Skin epidermis (tissue), 12 donors: Measurements from ENCODE around the gene ELAVL3.

ENCODE experiments used
- H3K27ac ChIP-seq, 21 experiments: fragments of 200-600 bp; sonication (generic) in 11 of 21; one replicate each; pipeline ENCODE4 v1.5.0; 2020; ENCODE audit warnings: mild to moderate bottlenecking in 3 of 21, inconsistent platforms in 2 of 21, moderate library complexity in 2 of 21
- H3K4me3 ChIP-seq, 7 experiments: fragments of 200-600 bp; sonication (generic) in 2 of 7; one replicate each; pipeline ENCODE4 v1.5.0; 2020; ENCODE audit warnings: inconsistent platforms in 2 of 7, mild to moderate bottlenecking in 2 of 7, moderate library complexity in 1 of 7

ELAVL3 gene

DNA sequence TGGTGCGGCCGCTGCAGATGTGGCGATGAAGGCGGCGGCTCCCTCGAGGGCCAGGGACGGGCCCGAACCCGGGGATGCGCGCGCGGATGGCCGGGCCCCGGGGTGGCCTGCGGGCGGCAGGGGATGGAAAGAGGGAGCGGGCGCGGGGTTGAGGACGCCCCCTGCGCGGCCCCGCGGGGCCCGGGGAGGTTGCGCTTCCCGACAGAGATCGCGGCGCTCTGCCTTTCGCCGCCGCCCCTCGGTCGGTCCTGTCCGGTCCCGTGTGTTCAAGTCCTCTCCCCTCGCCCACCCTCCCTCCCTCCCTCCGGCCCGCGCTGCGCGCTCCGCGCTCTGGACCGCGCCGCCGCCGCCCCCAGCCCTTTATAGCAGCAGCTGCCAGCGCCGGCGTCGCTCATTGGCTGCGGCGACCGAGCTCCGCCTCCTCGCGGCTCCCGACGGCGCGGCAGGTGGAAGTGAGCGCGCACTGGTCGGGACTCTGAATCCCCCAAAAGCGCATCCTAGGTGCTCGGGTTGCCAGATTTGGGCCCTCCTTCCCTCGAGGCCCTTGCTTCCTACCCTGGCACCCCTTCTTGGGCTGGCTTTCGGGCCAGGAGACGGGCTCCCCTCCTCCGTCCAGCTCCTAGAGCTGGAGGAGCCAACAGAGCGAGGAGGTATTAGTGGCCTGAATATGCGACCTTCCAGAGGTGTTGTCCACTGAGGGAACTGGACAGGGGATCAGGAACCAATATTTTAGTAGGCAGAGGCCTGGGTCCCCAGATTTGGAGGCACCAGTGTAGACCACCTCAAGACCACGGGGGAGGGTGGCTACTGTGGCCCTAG lies at the start of gene ELAVL3:
Gene ELAVL3, minus strand, starts transcription at position 332 of the 819 bp plus-strand sequence. CDS start 438 bp downstream, outside the sequence.
- H3K4me3 ChIP-seq: peak within 1 kb of the TSS in 1 of 7 experiments; percentile 32
- H3K27ac ChIP-seq: no peak within 1 kb of the TSS

DNA sequence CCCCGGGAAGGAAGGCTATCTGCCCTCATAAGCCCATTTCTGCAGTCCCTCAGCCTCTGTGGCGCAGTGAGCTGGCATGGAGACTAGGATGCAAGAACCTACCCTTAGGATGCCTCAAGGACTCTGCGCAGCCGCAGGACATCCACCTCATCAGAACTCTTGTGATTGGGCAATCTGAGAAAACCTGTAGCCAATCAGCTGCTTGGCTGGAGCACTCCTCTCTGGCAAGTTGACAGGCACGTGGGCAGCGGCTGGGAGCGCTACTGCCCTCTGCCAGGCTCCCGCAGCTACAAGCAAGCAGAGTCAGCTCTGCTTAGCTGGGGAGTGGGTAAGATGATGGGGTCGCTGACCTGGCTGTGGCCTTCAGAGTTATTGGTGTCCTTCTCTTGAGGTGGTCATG lies 49.6 kb upstream of the ELAVL3 start:
- H3K4me3 ChIP-seq: no peak overlapping the region
- no peak overlapping the region for H3K27ac ChIP-seq

DNA sequence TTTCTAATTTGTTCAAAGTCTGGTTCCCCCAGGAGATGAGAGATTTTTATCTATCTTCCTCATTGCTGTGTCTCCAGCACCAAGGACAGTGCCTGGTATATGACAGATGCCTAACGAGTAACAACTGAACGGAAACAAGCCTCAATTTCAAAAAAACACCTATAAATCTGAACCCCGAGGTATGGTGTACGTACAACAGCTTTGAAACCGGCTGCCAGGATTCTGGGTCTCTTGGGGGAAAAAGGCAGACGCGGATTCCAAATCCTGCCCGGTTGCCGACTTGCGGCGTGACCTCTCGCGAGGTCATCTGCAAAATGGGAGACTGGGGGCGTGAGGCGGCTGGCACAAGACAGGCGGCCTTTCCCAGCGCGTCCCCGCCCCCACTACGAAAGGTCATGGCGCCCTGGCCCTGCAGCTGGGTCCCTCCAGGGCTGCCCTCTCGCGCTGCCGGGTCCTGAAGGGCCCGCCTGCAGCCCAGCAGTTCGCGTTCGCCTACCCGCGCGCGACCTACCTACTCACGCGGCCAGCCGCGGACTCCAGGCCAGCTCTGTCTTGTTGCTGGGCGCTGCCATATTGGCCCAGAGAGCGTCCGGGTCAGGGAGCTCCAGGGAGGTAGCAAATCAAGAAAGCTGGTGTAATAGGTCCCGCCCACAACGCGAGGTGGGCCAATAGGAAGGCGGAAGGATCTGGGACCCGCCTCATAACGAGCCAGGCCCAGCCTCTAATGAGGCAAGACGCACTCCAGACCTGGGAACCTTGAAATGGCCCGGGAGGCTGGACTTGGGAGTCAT lies 47.9 kb upstream of the ELAVL3 start, which contains the start of gene ECSIT:
Gene ECSIT, minus strand, starts transcription at position 584 of the 791 bp plus-strand sequence. CDS start 9,964 bp downstream, outside the sequence.
- Histone ChIP-seq H3K4me3 (peak within 1 kb of the TSS; percentile 64 to 88 (median 83)), H3K27ac (peak within 1 kb of the TSS; percentile 4 to 93 (median 87))

DNA sequence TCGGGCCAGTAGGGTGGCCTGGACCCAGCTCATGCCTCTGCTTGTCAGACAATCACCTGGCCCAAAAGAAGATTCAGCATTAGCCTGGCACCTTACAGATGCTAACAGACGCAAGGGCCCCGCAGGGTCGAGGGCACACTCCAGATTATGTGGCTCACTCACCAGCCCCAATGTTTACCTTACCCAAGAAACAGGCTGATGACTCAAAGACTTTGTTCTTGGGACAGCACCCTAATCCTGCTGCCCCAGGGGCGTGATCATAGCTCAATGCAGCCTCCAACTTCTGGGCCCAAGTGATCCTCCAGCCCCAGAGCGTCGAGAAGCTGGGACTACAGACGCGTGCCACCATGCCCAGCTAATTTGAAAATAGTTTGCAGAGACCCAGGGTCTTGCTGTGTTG lies 38.3 kb upstream of the ELAVL3 start:
- Histone ChIP-seq H3K27ac (no peak overlapping the region), H3K4me3 (no peak overlapping the region)

DNA sequence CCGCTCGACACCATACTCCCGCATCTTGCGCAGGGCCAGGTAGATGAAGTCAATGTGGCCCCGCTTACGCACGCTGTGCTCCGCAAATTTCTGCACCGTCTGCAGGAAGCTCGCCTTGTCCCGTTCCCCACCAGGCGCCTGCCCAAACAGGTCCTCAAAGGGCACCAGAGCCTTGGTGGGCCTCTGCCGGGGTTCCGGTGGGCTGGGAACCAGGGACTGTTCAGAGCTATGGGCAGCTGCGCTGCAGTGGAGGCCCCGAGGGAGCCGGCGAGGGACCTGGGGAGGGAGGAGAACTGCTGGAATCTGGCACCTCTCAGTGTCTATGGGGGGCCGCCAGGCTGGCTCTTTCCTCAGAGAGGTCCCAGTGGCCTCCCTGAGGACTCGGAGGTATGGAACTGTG lies 33.1 kb upstream of the ELAVL3 start:
- no peak overlapping the region for H3K27ac ChIP-seq
- no peak overlapping the region for H3K4me3 ChIP-seq

DNA sequence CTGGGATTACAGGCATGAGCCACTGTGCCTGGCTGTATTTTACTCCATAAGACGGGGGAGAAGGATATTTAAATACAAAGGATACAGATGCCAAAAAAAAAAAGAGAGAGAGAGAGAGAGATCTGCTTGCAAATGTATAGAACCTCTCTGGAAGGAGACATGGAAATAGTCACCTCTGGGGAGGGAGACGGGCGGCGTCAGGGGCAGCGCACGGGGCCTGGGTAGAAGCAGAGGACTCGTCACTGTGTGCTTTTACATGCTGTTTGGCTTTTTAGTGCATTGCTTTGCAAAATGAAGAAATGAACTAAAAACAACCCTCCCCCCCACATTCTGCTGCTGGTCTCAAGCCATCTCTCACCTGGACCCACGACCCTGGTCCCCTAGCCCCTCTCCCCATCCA lies 29.6 kb upstream of the ELAVL3 start:
- Histone ChIP-seq H3K27ac (no peak overlapping the region), H3K4me3 (no peak overlapping the region)

DNA sequence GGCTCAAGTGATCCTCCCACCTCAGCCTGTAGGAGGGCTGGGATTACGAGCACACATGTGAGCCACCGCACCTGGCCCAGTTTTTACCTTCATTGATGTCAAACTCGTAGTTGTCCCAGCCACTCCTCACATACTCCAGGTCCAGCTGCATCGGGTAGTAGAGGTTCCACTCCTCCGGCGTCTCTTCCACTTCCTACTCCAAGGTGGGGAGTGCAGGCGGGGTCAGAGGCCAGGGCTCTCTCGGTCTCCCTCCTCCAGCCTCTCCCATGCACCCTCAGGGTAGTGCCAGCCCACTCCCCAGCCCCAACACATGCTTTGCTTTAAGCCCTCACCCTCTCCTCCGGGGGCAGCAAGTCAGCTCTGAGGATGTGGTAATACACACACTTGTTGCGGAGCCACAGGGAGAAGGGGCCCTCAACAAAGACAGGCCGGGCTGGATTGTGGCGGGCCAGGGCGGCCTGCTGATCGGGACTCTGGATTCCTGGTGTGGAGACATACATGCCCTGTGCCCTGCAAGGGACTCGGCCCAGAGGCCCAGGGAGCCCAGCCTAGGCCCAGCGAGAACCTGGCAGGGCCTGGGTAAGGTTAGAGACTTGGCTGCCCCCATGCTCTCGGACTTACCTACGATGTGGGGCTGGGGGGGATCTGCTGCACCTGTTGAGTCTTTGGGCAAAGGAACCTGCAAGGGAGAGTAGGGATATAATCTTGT lies 26.7 kb upstream of the ELAVL3 start:
- no peak overlapping the region for H3K27ac ChIP-seq

DNA sequence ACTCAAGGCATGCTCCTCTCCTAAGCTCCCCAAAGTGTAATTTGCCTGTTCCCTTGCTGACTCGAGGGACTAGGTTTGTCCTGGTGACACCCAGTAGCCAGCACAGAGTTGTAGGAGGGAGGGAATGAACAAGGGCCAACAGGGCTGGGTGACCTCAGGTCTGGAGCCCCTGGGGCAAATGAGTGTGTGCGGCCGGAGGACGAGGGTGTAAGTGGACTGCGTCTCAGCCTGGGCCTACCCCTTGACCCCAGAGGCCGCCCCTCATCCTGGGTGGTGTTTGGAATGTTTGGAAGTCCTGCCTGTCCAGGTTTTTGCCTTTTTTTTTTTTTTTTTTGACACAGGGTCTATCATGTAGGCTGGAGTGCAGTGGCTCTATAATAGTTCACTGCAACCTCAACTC lies 26.1 kb upstream of the ELAVL3 start:
- Histone ChIP-seq H3K27ac (no peak overlapping the region), H3K4me3 (no peak overlapping the region)

More for the DNA sequence above, 26.7 kb upstream of the ELAVL3 start:
- H3K4me3 ChIP-seq: no peak overlapping the region

DNA sequence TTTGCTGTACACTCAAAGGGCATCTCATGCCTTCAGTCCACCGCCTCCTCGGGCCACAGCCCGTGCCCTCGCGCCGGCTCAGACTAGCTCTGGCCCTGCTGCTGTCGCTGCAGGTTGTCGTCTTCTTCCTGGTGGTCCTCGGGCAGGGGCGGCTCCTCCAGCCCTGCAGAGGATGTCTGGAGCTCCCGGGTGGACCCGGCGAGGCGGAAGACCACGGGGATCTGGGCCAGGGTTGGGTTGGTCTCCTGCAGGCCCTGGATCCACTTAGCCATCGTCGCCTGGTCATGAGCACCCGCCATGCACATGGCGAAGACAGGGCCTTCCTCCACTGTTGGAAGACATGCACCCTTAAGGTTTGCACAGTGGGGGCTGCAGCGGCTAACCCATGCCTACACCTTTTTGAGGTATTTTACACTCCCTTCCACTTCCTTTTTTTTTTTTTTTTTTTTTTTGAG lies 25.3 kb upstream of the ELAVL3 start:
- Histone ChIP-seq H3K27ac (peak overlapping the region in 19 of 21 experiments; percentile 88 to 99 (median 96)), H3K4me3 (peak overlapping the region; percentile 81 to 99 (median 96))

DNA sequence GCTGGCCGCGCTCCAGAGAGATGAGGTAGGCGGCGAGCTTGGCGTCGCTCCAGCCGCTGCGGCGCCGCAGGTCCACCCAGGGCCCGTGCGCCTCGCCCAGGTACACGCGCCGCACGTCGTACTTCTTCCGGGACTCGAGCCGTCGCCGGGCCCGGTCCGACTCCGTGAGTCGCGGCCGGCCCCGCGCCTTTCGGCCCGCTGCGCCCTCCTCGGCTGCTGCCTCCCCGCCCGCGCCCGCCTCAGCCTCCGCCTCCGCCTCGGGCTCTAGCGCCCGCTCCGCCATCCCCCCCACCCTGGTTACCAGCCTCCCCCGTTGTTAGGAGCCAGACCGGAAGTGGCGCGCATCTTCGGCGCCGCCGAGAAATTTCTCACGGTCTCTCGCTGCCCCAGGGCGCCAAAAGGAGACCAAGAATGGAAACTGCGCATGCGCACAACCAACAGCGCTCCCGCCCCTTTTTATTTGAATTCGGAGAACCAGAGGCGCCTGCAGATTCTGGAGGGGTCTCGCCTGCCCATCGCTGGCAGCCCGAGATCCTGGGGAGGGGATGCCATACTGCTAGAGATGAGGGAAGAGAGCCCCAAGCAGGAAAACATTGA lies 24.8 kb upstream of the ELAVL3 start, which contains the start of gene ZNF653:
Gene ZNF653, minus strand, starts transcription at position 336 of the 597 bp plus-strand sequence. Its CDS starts 53 bp downstream, at position 283.
- peak within 1 kb of the TSS; percentile 88 to 99 (median 96) for H3K27ac ChIP-seq
- peak within 1 kb of the TSS; percentile 81 to 99 (median 96) for H3K4me3 ChIP-seq

DNA sequence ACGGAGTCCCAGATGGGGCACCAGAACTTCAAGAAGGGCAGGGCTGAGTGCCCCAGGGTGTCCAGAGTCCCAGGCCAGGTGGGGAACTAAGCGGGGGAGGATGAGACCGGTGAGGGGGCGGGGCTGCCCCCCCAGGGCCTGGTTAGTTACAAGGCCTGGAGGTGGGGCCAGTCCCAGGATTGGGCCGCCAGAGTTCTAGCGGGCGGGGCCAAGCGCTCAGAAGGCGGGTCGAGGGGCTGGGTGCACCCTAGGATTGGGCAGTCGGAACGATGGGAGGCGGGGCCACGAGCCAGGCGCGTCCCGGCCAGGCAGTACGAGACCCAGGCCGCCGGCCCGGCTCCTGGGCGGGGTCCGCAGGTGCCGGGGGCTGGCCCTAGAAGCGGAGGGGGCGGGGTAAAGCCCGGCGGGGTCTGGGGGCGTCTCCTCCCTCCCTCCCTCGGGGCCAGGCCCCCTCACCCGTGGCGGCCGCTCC lies 24.2 kb upstream of the ELAVL3 start:
- Histone ChIP-seq H3K4me3 (peak overlapping the region; percentile 81 to 99 (median 96)), H3K27ac (peak overlapping the region; percentile 88 to 99 (median 96))

DNA sequence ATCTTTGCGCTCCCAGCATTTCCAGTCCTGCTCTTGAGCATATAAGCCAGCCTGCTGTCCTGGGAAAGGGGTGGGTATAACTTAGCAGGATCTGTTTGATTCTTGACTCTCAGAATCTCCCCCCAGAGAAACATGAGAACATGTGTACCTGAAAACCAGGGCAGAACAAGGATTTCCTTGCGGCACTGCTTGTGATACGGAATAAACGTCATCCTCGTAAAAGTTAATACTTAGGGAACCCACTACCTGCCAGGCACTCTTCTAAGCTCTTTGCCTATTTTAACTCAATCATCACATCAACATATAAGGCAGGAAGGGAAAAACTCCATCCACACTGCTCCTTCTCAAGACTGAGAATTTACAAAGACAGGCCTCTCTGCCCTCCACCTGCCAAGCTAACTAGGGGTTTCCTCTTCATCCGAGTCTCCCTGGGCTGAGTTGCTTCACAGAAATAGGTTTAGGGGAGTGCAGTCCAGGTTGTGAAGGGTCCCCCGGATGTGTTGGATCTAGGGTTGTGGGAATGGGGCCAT lies 23.7 kb upstream of the ELAVL3 start:
- H3K4me3 ChIP-seq: peak overlapping the region; percentile 81 to 99 (median 96)

DNA sequence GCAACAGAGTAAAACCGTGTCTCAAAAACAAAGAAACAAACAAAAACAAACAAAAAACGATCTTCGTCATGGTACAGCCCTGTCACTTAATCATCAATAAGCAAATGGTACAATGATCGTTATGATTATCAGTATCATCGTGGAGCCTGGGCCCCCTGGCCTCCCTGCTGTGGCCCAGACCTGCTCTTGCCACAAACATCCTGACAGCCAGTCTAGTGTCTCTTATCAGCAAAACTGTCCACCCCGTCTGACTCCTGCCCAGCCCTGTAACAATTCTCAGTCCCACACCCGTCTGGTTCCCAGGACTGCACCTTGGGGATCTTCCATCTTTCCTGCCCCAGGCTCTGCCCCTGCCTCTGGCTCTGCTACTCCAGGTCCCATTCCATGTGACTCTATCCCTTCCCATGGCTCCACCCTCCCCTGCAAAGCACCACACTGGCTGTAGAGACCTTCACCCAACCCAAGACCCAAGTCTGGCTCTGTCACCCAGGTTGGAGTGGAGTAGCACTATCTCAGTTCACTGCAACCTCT lies 19.1 kb upstream of the ELAVL3 start:
- H3K4me3 ChIP-seq: no peak overlapping the region
- H3K27ac ChIP-seq: no peak overlapping the region

More for the DNA sequence above, 23.7 kb upstream of the ELAVL3 start:
- peak overlapping the region in 12 of 21 experiments; percentile 88 to 99 (median 97) for H3K27ac ChIP-seq

DNA sequence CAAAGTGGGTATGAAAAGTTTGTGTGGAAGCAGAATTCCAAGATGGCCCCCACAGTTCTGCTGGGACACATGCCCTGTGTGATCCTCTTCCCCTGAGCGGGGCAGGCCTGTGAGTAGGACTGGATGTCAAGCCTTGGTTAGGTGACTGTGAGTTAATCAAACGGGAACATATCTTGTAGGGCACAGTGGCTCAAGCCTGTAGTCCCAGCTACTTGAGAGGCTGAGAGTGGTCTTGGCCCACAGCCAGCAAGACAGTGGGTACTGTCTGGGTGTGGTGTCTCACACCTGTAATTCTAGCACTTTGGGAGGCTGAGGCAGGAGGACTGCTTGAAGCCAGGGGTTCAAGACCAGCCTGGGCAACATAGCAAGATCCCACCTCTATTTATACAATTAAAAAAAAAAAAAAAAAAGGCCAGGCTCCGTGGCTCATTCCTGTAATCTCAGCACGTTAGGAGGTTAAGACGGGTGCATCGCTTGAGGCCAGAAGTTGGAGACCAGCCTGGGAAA lies 18.4 kb upstream of the ELAVL3 start:
- Histone ChIP-seq H3K27ac (no peak overlapping the region), H3K4me3 (no peak overlapping the region)

DNA sequence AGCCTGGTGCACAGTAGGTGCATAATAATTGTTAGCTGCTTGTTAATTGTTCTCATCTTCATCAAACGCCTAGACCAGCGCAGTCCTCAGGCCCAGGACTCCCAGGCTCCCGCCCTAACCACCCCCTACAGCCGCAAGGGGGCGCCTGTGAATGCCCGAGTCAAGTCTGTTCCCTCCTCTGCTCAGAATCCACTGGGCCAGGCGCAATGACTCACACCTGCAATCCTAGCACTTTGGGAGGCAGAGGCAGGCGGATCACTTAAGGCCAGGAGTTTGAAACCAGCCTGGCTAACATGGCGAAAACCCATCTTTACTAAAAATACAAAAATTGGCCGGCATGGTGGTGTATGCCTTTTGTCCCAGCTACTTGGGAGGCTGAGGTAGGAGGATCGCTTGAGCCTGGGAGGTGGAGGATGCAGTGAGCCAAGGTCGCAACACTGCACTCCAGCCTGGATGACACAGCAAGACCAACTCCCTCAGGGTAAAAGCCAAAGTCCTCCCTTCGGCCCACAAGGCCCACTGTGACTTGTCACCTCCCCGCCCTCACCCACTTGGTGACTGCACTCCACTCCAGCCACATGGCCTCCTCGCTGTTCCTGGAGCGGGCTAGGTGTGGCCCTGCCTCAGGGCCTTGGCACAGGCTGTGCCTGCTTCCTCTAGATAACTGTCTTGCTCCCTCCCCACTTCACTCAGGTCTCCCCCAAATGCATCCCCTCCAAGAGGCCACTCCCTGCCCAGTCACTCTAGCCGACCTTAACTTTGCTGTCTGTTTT lies 15.7 kb upstream of the ELAVL3 start:
- H3K27ac ChIP-seq: no peak overlapping the region
- no peak overlapping the region for H3K4me3 ChIP-seq

DNA sequence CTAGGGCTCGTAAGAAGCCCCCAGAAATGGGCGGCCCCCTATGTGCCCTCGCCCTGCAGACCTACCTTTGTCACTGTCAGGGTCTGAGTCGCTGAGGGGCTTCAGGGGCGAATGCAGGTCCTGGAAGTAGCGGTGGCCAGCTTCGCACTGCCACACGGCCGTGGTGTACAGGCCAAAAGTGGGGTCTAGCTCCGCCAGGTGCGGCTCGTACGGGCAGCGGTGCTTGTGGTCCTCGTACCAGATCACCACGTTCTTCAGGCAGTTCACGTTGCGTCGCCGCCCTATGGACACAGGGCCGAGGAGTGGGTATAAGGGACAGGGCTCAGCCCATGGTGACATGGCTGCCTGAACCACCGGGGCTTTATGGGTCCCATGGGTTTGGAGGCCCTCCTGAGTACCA lies 15.0 kb upstream of the ELAVL3 start:
- Histone ChIP-seq H3K27ac (no peak overlapping the region), H3K4me3 (no peak overlapping the region)

DNA sequence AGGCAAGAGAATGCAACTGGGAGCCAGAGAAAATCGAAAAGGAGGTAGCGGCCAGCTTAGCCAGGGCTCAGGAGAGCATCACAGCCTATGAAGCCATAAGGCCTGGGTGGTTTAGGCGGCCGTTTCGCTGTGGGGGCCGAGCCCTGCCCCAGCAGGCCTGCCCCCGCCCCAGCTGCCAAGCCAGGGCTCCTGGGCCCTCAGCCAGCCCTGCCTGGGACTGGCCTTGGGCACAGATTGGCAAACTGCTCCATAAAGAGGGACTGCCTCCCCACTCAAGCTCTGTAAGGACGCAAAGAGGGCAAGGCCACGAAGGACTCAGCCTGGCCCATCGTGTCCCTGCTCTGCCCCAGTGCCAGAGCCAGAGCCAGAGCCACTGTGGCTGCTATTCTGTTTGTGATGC lies 14.6 kb upstream of the ELAVL3 start:
- Histone ChIP-seq H3K27ac (no peak overlapping the region), H3K4me3 (no peak overlapping the region)
